ENCODE measurements around the gene FLII.

GRCh38 chr17:18225642-18226283, 32.8 kb downstream of the FLII start:
- TF ChIP-seq CTCF (conservative IDR thresholded peaks at IDR 0.05; ENCODE audit: low read length) (no peak), EZH2phosphoT487 (IDR thresholded peaks at IDR 0.05; ENCODE audit: borderline replicate concordance, low read depth, low read length) (no peak)
